IPS DF 4.7 (cell line): Measurements from ENCODE around the gene AMZ1.
A peak's percentile ranks its signal among the peaks of the same experiment; 100 is the strongest.
"Not testable (repeated sequence)": the region's sequence is repeated elsewhere in the genome, so short reads cannot be mapped to it uniquely, and the experiment has no call there.

Source experiments
- DNase-seq: peaks from one replicate; pipeline ENCODE4 v3.0.0-alpha.2; 2013; ENCODE audit warnings: low spot score; ENCODE audit errors: extremely low read depth

The AMZ1 gene

DNA sequence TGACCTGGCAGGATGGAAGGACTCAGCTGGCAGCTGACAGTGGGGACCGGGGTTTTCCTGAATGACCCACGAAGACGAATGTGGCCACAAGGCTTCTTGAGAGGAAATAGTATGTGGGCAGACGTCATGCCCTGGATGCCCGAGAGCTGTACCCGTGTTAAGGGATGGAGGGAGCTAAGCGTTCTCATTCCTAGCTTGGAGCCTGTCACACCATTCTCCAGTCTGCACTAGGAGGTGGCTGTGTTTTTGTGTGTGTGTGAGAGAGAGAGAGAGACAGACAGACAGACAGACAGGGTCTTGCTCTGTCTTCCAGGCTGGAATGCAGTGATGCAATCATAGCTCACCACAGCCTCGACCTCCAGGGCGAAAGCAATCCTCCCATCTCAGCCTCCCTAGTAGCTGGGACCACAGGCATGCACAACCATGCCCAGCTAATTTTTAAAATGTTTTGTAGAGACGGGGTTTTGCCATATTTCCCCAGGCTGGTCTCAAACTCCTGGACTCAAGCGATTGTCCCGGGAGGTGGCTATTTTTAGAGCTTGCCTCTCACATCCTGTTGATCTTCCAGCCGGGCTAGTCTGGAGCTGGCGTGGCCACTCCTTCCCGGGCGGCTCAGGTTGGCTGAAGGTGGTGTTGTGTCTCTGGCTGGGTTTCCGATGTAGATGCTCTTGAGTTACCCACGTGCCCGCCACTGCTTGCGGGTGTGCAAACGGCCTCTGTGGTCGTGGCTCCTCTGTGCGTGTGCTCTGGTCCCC lies 2.1 kb downstream of the AMZ1 start:
- DNase-seq: no peak

DNA sequence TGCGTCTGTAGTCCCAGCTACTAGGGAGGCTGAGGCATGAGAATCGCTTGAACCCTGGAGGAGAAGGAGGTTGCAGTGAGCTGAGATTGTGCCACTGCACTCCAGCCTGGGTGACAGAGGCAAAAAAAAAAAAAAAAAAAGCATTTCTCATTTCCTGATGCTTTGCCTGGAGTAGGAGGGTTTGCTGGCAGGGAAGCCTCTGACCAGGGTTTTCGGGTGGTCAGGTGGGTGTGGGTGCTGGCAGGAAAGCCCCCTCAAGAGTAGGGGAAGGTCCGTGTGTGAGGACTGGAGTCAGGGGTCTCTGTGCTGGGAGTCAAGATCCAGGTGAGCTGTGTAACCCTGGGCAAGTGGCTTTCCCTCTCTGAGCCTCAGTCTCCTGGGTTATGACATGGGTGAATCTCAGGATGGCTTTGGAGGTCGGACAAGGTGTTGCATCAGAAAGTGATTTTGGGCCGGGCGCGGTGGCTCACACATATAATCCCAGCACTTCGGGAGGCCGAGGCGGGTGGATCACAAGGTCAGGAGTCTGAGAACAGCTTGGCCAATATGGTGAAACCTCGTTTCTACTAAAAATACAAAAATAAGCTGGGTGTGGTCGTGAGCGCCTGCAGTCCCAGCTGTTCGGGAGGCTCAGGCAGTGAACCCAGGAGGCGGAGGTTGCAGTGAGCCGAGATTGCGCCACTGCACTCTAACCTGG lies 3.2 kb downstream of the AMZ1 start:
- DNase-seq: no peak

DNA sequence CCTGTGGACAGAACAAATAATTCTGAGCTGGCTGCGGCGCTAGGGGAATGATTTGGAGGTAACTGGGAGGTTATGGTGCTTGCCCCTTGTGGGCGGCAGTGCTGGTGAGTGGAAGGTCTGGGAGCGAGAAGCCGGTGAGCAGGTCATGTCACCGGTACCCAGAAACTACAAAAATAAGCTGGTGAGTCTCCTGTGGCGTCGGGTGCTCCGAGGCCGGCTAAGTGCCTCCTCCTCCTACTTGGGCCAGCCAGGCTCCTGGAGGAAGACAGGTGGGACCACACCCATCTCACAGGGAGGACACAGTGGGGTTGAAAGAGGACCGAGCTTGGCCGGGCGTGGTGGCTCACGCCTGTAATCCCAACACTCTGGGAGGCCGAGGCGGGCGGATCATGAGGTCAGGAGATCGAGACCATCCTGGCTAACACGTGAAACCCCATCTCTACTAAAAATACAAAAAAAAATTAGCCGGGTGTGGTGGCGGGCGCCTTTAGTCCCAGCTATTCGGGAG lies 4.0 kb downstream of the AMZ1 start:
- not testable (repeated sequence) for DNase-seq

DNA sequence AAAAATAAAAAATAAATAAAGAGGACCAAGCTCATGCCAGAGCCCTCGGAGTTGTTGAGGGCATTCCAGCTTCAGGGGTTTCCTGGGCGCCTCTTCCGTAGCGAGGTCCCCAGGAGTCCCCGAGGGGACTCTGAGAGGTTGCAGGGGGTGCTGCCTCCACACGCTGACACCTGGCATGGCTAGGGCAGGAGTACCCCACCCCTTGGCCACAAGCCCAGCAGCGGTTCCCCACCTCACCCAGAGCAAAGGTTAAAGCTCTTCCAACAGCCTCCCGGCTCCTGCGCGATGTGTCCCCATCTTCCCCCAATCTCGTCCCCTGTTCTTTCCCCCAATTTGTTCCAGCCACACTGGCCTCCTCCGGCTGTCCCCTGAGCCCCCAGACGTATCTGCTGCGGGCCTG lies 4.5 kb downstream of the AMZ1 start:
- no peak for DNase-seq

DNA sequence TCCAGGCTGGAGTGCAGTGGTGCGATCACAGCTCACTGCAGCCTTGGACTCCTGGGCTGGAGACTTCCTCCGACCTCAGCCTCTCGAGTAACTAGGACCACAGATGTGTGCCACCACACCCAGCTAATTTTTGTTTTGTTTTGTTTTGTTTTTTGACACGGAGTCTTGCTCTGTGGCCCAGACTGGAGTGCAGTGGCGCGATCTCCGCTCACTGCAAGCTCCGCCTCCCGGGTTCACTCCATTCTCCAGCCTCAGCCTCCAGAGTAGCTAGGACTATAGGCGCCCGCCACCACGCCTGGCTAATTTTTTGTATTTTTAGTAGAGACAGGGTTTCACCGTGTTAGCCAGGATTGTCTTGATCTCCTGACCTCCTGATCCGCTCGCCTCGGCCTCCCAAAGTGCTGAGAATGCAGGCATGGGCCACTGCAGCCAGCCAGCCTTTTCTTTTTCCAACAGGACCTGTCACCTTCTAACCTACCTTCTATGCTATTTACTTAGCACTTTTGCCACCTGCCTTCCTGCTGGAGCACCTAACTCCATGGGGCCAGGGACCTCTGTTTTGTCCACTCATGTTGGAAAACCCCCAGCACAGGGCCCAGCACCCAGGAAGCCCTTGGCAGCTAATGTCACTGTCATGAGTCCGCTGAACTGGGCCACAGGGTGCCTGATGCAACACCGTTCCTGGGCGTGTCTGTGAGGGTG lies 5.6 kb downstream of the AMZ1 start:
- DNase-seq: not testable (repeated sequence)

DNA sequence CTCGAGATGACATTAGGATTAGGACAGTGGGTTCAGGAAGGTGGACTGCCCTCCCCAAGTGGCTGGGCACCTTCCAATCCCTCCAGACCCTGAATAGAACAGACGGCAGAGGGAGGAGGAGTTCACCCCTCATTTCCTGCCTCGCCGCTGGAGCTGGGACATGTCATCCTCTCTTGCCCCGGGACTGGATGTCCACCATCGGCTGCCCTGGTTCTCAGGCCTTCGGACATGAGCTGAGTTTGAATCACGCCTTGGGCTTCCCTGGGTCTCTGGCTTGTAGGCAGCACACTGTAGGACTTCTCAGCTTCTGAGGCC lies 6.1 kb downstream of the AMZ1 start:
- DNase-seq: not testable (repeated sequence)

DNA sequence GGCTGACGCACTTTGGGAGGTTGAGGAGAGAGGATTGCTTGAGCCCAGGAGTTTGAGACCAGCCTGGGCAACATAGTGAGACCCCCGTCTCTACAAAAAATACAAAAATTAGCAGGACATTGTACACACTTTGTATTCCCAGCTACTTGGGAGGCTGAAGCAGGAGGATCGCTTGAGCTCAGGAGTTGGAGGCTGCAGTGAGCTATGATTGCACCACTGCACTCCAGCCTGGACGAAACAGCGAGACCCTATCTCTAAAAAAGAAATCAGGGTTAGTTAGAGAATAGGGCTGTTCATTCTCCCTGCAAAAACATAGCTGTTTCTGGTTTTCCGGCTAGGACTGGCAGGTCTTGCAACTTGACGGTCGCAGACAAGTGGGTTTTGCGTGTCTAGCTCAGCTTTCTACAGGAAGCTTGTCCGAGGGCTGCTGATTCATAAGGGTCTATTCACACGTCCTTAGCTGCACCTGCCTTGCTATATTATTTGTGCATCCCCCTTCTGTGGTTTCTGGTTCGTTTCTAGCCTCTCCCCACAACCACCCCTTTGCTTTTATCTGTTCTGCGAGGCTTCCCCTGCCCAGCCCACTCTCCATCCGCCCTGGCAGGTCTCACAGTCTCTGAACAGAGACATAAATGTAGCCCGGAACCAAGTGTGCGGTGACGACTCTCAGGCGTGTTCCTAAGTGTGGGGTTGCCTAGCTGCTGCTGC lies 10.7 kb downstream of the AMZ1 start:
- DNase-seq: no peak

DNA sequence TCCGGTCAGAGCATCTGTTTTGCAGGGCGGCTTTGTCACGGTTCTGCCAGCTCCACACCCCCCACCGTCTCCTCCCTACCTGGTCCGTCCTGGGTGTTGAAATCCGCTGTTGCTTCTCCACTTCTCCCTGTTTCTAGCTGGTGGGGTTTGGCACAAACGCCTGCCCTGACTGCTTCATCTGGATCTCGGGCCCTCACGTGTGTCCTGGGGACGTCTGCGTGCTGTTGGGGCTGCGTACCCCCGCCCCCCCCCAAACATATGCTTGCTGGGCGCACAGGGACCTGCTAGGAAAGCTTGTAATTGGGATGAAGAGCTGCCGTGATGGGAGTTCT lies 11.3 kb downstream of the AMZ1 start:
- no peak for DNase-seq

DNA sequence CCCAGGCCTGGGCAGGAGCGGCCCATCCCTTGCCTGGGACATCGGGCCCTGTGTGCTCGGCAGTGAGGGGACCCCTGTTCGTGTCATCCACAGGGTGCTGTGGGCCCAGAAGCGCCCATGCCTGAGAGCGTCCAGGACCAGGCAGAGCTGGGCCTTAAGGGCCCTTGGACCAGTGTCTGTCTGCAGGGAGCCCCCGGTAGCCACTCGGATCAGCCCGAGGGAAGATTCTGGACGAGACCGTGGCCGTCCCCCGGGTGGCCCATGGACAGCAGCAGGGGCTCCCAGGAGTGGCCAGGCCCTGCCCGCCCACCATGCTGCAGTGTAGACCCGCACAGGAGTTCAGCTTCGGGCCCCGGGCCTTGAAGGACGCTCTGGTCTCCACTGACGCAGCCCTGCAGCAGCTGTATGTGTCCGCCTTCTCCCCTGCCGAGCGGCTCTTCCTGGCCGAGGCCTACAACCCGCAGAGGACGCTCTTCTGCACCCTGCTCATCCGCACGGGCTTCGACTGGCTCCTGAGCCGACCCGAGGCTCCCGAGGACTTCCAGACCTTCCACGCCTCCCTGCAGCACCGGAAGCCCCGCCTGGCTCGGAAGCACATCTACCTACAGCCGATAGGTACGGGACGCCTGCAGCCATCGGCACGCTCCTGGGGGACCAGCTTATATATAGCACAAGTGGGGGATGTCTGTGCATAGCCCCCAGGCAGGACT lies 12.3 kb downstream of the AMZ1 start:
- no peak for DNase-seq

DNA sequence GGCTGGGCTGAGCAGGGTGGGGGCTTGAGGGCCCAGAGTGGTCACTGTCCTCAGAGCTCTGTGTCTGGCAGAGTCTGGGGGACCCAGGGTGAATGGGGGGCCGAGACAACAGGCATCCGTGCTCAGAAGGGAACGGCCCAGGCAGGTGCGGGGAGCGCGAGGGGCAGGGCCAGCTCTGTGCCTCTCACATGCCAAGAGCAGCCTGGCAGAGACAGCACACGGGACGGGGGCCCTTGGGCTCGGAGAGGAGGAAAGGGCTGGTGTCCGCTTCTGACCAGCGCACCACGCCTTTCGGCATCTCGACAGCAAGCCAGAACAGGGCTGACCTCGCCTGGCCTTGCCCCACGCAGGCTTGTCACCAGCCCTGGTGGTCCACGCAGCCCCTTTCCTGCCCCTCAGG lies 13.4 kb downstream of the AMZ1 start:
- DNase-seq: no peak

DNA sequence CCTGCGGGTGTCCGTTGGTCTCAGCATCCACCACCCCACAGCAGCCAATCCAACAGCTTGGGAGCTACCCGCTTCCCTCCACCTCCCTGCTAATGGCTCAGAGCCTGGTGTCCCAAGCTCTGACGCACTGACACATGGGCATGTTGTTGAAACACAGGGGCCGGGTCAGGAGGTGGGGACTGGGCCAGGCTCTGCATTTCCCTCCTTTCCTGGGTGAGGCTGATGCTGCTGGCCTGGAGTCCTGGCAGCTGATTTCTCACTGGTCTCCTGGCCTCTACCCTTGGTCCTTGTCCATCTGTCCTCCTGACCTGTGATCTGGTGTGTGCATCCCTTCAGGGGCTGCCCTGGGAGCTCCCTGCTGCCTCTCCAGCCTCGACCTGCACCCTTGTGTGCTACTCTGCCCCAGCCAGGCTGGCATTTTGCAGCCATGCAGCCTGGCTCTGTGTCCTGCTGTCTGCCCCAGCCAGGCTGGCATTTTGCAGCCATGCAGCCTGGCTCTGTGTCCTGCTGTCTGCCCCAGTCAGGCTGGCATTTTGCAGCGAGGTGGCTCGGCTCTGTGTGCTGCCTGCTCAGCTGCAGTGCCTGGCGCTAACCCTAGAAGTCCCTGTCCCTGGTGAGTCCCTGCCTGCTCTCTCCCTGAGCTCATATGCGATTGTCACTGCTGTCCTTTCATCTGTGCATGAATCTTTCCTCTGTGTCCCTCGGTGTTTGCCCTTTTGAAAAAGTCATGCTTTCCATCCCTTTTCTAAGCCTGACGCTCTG lies 14.0 kb downstream of the AMZ1 start:
- no peak for DNase-seq

DNA sequence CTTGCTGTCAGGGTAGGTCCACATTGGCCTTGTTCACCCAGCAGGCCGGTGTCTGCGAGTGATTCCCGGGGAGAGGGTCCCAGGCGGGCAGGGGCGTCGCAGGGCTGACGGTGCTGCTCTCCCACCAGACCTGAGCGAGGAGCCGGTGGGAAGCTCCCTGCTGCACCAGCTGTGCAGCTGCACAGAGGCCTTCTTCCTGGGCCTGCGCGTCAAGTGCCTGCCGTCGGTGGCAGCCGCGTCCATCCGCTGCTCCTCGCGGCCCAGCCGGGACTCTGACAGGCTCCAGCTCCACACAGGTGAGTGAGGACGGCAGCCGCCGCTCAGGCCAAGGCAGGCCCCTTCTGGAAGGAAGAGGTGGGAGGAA lies 14.6 kb downstream of the AMZ1 start:
- DNase-seq: no peak

DNA sequence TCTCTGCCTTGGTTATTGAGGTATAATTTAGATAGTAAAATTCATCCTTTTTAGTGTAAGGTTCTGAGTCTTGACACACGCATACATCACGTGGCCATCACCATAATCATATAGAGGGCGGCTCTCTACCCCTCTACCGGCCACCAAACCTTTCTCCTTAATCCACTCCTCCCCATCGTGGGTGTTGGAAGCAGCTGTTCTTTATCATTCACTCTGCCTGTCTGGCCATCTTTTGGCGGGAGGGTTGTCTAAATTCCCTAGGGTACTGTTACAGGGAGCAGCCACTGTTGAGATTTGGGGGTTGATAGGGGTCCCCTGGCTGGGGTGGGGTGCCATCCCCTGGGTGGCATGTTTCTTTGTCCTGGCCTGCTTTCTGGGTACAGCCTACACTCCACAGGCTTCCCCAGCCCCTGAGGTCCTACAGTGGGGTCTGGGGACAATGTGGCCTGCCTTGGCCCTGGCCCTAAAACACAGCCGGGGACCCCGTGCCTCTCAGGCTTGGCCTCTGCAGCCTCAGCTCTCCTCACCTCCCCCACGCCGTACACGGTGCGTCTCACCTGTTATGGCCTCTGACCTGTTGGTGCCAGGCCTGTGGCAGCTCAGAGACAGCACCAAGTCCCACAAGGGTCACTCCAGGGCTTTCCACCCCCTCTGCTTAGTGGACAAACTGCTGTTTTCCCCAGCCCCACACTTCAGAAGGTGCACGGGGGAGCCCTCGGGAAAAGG lies 17.5 kb downstream of the AMZ1 start:
- no peak for DNase-seq

DNA sequence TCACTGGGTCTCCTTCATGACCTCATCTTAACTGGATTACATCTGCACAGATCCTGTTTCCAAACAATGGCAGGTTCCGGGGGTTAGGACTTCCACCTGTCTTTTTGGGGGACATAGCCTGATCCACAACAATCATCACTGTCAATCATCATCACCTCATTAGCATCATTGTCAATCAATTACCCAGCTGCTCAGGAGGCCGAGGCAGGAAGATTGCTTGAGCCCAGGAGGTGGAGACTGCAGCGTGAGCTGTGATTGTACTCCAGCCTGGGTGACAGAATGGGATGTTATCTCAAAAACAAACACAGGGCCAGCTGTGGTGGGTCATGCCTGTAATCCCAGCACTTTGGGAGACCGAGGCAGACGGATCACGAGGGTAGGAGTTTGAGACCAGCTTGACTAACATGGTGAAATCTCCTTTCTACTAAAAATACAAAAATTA lies 18.7 kb downstream of the AMZ1 start:
- DNase-seq: no peak

DNA sequence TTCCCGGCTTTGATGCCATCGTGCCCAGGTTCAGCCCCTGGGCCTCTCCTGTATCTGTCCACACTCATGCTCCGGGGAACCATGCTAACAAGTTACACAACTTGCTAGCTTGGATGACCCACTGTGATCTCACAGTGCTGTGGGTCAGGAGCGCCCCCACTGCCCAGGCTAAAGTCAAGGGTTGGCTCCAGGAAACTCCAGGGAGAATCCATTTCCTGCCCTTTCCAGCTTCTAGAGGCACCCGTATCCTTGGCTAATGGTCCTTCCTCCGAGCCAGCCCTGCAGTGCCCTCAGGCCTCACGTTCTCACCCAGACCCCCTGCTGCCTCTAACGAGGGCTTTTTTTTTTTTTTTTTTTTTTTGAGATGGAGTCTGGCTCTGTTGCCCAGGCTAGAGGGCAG lies 19.5 kb downstream of the AMZ1 start:
- DNase-seq: no peak

DNA sequence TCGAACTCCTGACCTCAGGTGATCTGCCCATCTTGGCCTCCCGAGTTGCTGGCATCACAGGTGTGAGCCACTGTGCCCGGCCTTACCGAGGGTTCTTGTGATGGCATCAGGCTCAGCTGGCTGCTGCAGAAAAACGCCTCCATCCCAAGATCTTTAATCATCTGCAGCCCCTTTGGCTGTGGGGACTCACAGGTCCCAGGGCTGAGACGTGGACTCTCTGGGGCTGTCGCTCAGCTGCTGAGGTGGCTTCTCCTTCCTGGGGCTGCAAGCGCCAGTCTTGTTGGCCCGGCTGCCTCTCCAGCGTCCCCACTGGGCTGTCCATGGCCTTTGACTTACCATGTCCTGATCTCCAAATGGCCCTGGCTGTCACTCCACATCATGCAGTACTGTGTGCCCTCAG lies 20.0 kb downstream of the AMZ1 start:
- DNase-seq: no peak

DNA sequence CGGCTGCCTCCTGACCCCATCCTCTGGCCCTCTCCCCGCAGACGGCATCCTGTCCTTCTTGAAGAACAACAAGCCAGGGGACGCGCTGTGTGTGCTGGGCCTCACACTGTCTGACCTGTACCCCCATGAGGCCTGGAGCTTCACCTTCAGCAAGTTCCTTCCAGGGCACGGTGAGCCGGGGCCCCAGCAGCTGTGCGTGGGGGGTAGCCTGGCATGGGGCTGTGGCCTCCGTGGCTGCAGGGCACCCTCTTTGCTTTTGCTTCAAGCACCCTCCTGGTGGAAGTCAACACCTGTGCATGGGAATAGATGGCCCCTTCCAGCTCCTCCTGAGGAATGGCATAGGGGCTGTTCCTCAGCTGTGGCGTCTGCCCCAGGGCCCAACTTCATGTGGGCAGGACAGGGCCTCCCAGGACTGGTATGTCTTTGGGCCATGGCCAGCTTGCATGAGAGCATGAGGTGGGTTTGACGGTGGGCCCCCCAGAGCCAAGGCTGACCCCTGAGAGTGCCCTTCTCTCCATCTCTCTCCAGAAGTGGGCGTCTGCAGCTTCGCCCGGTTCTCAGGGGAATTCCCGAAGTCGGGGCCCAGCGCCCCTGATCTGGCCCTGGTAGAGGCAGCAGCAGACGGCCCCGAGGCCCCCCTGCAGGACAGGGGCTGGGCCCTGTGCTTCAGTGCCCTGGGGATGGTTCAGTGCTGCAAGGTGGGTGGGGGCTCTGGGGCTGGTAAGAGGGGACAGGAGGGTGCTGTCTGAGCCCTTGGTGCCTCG lies 20.7 kb downstream of the AMZ1 start:
- DNase-seq: no peak

DNA sequence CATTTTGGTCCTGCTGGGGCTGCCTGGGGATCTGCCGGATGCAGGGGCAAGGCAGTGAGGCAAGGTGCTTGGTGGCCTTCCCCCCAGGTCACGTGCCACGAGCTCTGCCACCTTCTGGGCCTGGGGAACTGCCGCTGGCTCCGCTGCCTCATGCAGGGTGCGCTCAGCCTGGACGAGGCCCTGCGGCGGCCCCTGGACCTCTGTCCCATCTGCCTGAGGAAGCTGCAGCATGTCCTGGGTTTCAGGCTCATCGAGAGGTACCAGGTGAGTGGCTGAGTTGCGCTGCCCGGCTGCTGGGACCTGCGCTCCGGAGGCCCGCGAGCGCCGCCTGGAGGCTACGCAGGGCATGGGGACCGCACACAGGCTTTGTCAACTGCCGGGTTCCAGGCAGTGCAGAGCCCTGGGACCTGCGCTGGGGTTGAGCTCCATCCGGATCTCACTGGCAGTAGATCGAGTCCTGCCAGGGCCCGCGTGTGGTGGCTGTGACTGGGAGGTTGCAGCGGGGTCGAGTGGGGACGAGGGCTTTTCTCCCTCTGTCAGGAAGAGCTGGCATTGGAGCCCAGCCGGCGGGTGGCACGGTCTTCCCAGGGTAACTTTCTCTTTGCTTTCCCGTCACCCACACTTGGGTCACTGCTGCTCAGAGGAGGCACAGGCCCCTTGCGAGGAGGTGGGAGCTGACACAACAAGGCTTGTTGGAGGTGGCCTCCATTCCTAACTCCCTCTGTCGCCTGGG lies 21.7 kb downstream of the AMZ1 start:
- peak; percentile 76 for DNase-seq

DNA sequence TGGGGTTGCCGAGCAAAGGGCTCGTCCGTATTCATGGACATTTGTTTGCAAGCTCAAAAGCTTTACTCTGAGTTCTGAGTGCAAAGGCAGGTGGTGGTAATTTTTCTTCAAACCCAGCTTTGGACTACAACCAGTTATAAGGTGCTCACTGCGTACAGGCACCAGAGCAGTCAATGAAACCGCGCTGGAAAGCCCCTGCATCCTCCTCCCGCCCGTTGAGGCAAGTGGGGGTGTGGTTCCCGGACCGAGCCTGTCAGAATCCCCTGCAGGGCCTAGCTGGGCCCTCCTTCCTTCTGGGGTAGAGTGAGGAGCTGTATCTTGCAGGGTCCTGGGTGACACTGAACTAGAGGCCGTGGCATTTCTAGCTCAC lies 22.3 kb downstream of the AMZ1 start:
- no peak for DNase-seq
